ENCODE data around the gene SAMD1.

DNA sequence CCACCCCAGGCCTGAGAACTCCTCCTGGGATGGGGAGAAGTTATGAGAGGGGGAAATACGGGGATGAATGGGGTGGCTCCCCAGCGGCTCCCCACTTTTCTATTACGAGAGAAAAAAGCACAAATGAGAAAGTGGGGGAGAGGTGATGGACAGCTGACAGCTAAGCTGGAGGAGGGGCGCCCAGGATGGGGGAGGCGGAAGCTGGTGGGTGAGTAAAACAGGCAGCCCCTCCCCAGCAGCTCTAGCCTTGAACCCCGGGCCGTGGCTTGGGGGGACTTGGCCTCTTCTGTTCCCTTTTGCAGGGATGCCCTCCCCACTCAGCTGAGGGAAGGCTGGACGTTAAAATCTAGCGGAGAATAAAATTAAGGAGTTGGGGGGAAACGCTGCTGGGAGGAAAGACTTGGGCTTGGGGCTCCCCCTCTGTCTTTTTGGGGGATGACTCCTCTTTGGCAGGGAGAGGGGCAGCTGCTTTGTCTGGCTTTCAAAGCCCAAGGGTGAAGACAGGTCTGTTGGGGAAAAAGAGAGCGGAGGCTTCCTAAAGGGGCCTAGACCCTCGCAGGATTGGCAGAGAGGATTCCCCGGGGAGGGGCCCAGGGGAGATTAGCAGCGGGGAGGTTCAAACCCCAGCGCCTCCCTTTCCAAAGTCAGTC is 1.4 kb upstream of the SAMD1 start:
- TF ChIP-seq, protein P1, sequence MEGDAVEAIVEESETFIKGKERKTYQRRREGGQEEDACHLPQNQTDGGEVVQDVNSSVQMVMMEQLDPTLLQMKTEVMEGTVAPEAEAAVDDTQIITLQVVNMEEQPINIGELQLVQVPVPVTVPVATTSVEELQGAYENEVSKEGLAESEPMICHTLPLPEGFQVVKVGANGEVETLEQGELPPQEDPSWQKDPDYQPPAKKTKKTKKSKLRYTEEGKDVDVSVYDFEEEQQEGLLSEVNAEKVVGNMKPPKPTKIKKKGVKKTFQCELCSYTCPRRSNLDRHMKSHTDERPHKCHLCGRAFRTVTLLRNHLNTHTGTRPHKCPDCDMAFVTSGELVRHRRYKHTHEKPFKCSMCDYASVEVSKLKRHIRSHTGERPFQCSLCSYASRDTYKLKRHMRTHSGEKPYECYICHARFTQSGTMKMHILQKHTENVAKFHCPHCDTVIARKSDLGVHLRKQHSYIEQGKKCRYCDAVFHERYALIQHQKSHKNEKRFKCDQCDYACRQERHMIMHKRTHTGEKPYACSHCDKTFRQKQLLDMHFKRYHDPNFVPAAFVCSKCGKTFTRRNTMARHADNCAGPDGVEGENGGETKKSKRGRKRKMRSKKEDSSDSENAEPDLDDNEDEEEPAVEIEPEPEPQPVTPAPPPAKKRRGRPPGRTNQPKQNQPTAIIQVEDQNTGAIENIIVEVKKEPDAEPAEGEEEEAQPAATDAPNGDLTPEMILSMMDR (IDR thresholded peaks at IDR 0.05): no peak
- no peak for TF ChIP-seq POLR2A (IDR thresholded peaks at IDR 0.05)

Data from body of pancreas (tissue), 4 donors.